Frontal cortex (tissue), 4 donors: Measurements from ENCODE around the gene TADA2B. TPM values are rescaled to one million over a fixed set of nuclear protein-coding genes. Genes with fewer than 3 reads are reported as not detected.

Source experiments
- DNase-seq, 2 donors: peaks; one replicate each; pipeline ENCODE4 v3.0.0; 2012; ENCODE audit warnings: low spot score in 2 of 2
- FAIRE-seq: peaks from 2 replicates; lab custom pipeline; 2012; peaks lifted over from hg19 to GRCh38; lab: Jason Lieb, UNC
- total RNA-seq: library from RNA; depleted of rRNA; stranded (reverse); fragments of >200 nt; gene quantifications from one replicate; pipeline ENCODE4 v1.2.3, GENCODE V29; 2014
- donor health status: control.
- donor health status: control.
- donor health status: control.

TADA2B gene
- total RNA-seq, 1 donor from 2014 or later, result 19.2 TPM

DNA sequence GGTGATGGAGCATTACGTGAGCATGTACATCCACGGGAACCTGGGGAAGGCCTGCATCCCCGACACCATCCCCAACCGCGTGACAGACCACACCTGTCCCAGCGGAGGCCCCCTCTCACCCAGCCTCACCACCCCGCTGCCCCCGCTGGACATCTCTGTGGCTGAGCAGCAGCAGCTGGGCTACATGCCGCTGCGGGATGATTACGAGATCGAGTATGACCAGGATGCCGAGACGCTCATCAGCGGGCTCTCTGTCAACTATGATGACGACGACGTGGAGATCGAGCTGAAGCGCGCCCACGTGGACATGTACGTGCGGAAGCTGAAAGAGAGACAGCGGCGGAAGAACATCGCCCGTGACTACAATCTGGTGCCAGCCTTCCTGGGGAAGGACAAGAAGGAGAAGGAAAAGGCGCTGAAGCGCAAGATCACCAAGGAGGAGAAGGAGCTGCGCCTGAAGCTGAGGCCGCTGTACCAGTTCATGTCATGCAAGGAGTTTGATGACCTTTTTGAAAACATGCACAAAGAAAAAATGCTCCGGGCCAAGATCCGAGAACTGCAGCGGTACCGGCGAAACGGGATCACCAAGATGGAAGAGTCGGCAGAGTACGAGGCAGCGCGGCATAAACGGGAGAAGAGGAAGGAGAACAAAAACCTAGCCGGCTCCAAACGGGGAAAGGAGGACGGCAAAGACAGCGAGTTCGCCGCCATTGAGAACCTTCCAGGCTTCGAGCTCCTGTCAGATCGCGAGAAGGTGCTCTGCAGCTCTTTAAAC is 11.1 kb downstream of the TADA2B start:
- FAIRE-seq, result no peak
- DNase-seq, result no peak

- DNase-seq (no peak), FAIRE-seq (no peak)
These were observed 12.2 kb downstream of the TADA2B start for GRCh38 chr4:7055111-7055989.

- no peak for DNase-seq
- no peak for FAIRE-seq
These were observed 12.8 kb downstream of the TADA2B start for GRCh38 chr4:7055990-7056325.

DNA sequence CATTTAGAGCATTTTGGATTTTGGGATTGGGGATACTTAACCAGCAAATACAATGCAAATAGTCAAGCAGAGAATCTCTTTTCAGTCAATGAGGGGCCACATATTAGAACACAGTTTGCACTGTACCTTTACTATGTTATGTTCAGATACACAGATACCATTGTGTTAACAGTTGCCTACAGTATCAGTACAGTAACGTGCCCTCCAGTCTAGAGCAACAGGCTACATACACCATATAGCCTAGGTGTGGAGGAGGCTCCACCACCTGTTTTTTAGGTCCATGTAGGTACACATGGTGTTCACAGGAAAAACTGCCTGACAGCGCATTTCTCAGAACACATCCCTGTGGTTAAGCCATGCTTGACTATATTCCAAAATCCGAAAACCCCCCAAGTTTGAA is 15.6 kb downstream of the TADA2B start:
- DNase-seq (no peak), FAIRE-seq (no peak)

- FAIRE-seq (no peak), DNase-seq (no peak)
These were observed 16.5 kb downstream of the TADA2B start for GRCh38 chr4:7059662-7060061.

DNA sequence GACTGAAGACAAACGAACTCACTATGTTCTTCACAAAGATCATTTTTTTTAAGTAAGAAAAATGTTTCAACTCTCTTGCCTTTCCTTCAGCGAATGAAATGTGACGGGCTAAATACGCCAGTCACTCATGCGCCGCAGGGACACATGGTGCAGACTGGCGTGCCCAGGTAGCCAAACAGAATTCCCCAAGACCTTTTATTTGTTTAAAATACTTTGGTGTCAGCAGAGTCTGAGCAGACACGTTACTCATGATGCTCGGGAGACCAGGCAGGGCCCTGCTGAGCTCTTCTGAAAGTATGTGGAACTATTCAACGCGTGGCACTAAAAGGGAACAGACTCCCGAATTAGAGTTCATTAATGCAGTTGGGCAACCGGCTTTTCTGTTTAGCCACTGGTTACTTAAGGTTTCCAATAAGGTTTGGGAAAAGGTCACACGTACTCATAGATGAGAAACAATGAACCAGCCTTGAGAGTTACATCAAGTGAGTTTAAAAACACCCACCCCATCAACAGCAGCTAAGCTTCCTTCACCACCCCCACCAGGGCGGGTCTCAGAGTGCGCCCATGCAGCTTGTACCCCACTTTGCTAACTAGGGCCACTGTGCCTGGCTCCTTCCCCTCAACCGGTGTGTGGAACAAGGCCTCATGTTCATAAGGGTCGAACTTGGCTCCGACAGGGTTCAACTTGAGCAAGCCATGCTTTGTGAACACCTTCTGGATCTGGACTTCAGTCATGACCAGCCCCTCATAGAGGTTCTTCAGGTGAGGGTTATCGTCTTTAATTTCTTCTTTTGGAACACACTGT is 17.4 kb downstream of the TADA2B start:
- DNase-seq (no peak), FAIRE-seq (no peak)

DNA sequence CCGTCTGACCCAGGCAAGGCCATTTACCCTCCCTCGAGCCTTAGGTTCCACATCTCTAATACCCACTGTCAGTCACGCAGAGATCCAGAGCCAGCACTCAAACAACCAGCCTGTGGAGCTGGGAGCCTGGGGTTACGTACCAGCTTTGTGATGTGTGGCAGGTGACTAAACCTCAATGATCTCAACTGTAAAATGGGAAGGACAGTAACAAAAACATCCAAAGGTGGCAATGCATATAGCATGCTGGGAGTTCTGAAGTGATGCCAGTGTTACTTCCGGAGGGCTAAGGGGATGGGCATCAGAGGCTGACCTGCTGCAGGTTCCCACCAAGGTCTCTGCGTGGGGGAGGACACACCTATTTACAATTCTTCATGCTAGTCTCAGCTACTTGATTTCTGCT is 18.6 kb downstream of the TADA2B start:
- no peak for FAIRE-seq
- DNase-seq, result no peak

- no peak for DNase-seq
- no peak for FAIRE-seq
These were observed 19.6 kb downstream of the TADA2B start for GRCh38 chr4:7062816-7063215.

DNA sequence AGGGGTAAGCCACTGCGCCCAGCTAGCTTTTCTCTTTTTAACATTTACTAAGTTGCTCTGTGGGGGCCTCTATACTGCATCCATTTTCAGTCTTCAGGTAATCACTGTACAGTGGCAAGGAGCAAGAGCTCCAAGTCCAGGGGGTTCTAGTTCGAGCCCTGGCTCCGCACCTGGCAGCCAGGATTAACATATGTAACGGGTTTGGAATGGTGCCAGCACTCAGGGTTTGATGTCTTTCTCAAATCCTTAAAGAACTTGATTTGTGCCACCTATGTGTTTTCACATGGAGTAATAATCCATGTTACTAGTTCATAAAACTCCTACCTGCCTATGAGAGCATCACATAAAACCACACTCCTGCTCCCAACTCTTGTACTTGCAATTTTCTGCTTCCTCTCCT is 20.2 kb downstream of the TADA2B start:
- no peak for DNase-seq

GRCh38 chr4:7066006-7066405 is 22.8 kb downstream of the TADA2B start:
- DNase-seq (no peak), FAIRE-seq (no peak)

More for the DNA sequence above, 20.2 kb downstream of the TADA2B start:
- FAIRE-seq, result no peak

- FAIRE-seq (no peak), DNase-seq (no peak)
These were observed 23.3 kb downstream of the TADA2B start for GRCh38 chr4:7066493-7066892.

DNA sequence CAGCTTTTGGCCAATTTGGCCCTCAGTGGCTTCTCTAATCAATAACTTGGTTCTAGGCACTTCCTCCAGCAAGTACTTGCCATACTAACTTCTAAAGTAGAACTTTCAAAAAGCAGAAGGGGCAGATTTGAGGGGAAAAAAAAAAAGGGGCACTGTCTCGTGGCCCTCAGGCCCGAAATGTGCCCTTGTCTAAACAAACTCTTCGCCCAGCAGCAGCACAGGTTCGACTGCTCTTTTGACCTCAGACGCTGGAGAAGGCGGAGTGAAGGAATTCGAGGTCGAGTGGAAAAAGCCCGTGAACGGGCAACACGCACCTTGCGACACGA is 23.9 kb downstream of the TADA2B start:
- DNase-seq (no peak), FAIRE-seq (no peak)

DNA sequence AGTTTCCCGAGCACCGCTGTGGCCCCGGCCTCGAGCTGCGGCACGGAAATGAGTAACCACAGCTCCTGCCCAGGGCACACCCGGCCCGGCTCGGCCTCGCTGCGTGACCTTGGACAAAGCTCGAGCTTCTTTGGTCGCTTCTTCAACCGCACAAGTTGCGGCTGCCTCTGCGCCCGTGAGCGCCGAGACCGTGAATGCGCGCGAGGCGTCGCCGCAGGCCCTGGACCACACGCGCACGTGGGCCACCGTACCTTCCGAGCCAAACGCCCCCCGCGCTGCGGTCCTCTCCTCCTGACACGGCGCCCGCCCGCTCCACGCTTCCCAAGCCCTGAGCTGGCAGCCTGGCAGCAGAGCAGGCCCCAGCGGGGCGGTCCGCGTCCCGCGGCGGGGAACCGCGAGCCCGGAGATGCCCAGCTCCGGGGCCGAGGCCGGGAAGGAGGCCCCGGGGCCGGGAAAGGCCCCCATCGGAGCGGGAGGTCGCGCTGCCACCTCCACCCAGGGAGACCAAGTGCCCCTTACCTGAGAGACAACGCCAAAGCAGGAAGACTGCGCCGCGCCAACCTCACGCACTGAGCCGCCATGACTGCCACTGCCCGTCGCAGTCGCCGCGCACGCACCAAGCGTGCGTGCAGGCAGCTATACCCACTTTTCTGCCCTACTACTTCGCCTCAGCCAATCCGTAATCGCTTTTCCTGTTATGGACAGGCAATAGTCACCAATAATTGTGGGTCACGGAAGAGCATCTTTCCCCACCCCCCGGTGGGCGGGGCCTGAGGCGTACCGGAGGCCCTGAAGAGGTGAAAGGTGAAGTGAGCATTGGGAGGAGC is 24.5 kb downstream of the TADA2B start, which contains the start of gene GRPEL1:
GRPEL1 (minus strand) TSS at position 613 of the 827 bp plus-strand sequence; CDS start at position 581, 32 bp downstream.
- peak; percentile 97 to 98 for DNase-seq
- peak; percentile 88 for FAIRE-seq

DNA sequence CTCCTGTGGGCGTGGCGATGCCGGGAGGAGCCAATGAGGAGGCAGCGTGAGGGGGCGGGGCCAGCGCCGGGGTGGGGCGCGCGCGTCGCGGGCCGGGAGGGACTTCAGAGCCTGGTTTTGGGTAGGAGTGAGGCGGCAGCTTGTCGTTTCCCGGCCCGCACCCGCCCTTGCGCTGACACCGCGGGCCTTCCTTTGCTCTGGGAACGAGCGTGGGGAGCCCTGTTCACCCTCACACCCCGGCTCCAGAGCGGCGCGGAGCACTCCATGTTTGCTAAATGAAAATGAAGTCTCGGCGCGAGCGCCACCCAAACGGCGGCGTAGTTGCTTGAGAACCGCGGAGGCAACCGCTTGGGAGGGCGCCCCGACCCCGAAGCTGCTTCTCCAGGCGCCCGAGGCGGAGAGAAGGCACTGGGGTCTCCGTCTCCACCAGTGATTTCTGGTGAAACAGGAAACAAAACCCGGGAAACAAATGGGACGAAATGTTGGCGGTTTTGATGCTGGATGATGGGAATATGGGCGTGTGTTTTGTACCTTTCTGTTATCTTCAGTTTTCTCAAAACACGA is 25.2 kb downstream of the TADA2B start:
- FAIRE-seq (no peak), DNase-seq (no peak)

DNA sequence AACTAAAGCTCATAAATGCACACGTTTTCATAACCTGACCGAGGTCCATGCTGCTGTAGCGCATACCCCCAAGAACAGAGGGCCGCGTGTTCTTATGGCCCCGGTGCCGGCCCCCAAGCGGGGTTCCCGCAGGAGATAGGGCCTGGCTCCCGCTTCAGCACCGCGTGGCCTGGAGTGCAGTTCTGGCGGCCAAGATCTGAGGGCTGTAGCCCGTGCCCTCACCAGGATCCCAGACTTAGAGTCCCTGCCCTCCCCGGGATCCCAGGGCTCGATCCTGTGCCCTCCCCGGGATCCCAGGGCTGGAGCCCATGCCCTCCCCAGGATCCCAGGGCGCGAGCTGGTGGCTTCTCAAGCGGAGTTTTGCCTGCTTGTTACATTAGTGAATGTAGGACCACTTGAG is 25.7 kb downstream of the TADA2B start:
- DNase-seq (no peak), FAIRE-seq (no peak)

GRCh38 chr4:7070729-7071511 is 27.7 kb downstream of the TADA2B start:
- FAIRE-seq, result no peak

DNA sequence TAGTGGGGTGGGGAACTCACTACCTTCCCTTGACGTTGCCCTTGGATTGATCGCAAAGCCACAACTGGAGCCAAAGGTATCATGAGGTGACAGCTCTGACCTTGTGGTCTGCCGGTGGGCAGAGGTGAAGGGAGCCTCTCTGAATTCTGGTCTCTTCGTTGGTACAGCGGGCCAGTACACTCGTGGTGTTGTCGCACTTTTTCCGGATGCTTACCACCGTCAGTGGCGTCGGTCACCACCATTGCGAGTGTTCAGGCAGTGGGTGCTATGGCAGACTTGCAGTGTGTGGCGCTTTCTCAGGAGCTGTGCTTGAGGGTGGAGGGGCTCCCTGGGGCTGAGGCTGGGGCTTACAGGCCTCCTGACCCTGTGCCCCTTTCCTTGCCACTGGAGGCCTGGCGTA is 29.9 kb downstream of the TADA2B start:
- no peak for FAIRE-seq
- no peak for DNase-seq

More at GRCh38 chr4:7070729-7071511, 27.7 kb downstream of the TADA2B start:
- peak; percentile 71 to 74 for DNase-seq
